ENCODE results near the gene SMKR1.
A peak's percentile ranks its signal among the peaks of the same experiment; 100 is the strongest.
"Not testable (repeated sequence)": the region's sequence is repeated elsewhere in the genome, so short reads cannot be mapped to it uniquely, and the experiment has no call there.

Gene SMKR1

DNA sequence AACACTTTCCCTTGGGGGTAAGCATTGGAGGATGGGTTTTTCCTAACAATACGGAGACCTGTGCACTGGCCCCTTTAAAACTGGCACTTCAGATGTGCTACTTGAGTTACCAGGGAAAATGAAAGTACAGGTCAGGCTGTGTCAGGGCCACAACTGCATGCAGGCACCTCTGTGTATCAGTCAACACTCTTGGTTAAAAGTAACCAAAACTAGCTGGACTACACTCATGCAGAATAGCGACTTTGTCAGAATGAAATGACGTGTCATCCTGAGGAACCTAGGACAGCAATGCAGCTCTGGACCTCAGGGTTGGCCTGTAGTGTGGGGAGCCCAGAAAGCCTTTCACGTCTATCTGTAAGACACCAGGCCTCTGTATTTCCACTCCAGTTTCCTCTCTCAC is 33.8 kb upstream of the SMKR1 start:
- peak; percentile 76 for DNase-seq (ENCODE audit: low read depth)
- H3K4me3 ChIP-seq (ENCODE audit: low read depth, low read length): no peak overlapping the region
- no peak for TF ChIP-seq CTCF (IDR thresholded peaks at IDR 0.05; ENCODE audit: insufficient read depth, low read depth, low read length, missing control alignments)

DNA sequence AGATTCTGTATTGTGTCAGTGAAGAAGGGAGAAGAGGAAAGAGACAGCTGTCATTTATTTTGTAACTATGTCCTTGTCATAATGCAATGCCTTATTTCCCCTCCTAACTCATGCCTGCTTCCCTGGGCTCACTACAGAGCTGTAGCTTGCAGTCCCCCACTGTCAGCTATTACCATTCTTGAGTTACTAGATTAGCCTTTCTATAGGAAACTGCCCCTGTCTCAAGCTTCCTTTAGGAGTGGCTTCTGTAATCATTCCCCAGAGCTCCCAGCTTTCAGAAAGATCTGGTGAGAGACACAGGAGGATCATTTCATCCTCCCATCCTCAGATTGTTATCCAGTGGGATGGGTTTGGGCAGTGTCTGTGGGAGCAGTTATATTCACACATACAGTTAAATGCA is 32.4 kb upstream of the SMKR1 start:
- TF ChIP-seq CTCF (IDR thresholded peaks at IDR 0.05; ENCODE audit: insufficient read depth, low read depth, low read length, missing control alignments): no peak
- no peak overlapping the region for H3K4me3 ChIP-seq (ENCODE audit: low read depth, low read length)
- DNase-seq (ENCODE audit: low read depth): no peak

DNA sequence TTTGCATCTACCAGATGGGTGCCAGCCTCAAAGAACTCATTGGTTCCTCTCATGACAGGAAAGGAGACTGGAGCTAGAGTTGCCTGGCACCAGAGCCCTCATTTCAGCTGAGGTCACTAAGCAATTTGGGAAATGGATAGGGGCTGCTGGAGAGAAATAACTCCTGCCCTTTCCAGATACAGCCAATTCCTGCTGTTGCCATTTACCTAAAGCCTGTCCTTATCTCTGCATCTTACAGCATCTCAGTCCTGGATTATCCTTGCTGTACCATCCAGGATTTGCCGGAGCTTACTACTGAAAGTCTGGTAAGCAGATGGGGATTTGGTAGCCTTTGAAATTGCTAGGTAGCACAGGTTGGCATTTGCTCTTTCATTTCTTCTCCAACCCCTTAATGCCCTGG is 31.9 kb upstream of the SMKR1 start:
- no peak for TF ChIP-seq CTCF (IDR thresholded peaks at IDR 0.05; ENCODE audit: insufficient read depth, low read depth, low read length, missing control alignments)
- DNase-seq (ENCODE audit: low read depth): no peak
- no peak overlapping the region for H3K4me3 ChIP-seq (ENCODE audit: low read depth, low read length)

DNA sequence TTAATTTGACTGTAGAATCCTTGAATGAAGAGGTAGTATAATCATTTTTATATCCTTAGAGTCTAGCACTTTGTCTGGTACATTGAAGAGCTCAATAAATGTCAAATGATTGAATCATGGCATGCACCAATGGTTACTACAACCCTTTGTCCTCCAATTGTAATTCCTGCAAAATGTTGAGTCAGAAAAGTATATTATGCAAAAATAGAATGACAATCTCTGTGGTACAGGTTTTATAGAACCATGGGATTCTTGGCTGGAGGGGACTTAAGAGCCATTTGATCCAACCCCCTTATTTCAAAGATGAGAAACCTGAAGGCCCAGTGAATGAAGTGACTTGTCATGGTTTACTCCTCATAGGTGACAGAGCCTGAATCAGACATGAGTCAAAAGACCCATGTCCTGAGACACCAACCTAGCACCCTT is 30.9 kb upstream of the SMKR1 start:
- DNase-seq (ENCODE audit: low read depth): no peak
- H3K4me3 ChIP-seq (ENCODE audit: low read depth, low read length): no peak overlapping the region
- no peak for TF ChIP-seq CTCF (IDR thresholded peaks at IDR 0.05; ENCODE audit: insufficient read depth, low read depth, low read length, missing control alignments)

DNA sequence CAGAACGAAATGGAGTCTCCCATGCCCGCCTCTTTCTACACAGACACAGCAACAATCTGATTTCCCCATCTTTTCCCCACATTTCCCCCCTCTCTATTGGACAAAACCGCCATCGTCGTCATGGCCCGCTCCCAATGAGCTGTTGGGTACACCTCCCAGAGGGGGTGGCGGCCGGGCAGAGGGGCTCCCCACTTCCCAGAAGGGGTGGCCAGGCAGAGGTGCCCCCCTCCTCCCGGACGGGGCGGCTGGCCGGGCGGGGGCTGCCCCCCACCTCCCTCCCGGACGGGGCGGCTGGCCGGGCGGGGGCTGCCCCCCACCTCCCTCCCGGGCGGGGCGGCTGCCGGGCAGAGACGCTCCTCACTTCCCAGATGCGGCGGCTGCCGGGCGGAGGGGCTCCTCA is 26.4 kb upstream of the SMKR1 start:
- not testable (repeated sequence) for H3K4me3 ChIP-seq (ENCODE audit: low read depth, low read length); DNase-seq (ENCODE audit: low read depth)

GRCh38 chr7:129476398-129476797 is 25.9 kb upstream of the SMKR1 start:
- H3K4me3 ChIP-seq (ENCODE audit: low read depth, low read length); DNase-seq (ENCODE audit: low read depth): not testable (repeated sequence)

GRCh38 chr7:129479831-129480230 is 22.5 kb upstream of the SMKR1 start:
- TF ChIP-seq CTCF (IDR thresholded peaks at IDR 0.05; ENCODE audit: insufficient read depth, low read depth, low read length, missing control alignments): no peak
- DNase-seq (ENCODE audit: low read depth): no peak
- H3K4me3 ChIP-seq (ENCODE audit: low read depth, low read length): no peak overlapping the region

DNA sequence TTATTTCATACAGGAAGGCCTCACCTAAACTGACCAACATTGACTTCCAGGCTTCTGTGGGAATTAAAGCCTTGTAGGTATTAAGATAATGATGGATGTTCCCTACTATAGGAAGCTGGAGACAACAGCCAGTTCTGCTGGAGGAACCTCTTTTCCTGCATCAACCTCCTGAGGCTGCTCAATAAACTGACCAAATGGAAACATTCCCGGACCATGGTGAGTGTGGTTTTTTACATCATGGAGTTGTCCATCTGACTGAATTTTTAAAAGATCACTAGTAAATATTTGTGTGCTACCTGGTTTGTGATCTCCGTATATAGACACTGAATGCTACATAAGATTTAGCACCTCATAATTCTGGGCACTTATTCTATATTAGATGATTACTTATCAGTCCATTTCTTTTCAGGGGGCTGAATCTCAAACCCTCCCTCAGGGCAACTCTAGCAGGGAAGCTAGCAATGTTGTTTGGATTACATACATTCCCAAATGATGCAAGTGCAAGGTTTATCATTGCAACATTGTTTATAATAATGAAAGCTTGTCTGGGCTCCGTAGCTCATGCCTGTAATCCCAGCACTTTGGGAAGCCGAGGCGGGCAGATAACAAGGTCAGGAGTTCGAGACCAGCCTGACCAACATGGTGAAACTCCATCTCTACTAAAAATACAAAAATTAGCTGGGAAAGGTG is 21.5 kb upstream of the SMKR1 start:
- DNase-seq (ENCODE audit: low read depth): no peak
- TF ChIP-seq CTCF (IDR thresholded peaks at IDR 0.05; ENCODE audit: insufficient read depth, low read depth, low read length, missing control alignments): no peak
- no peak overlapping the region for H3K4me3 ChIP-seq (ENCODE audit: low read depth, low read length)

DNA sequence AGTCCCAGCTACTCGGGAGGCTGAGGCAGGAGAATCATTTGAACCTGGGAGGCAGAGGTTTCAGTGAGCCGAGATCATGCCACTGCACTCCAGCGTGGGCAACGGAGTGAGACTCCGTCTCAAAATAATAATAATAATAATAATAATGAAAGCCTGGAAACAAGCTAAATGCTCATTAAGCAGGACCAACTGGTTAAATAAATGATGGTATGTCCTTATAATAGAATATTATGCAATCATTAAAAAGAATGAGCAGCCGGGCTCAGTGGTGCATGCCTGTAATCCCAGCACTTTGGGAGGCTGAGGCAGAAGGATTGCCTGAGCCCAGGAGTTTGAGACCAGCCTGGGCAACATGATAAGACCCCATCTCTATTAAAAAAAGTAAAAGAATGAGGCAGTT is 21.0 kb upstream of the SMKR1 start:
- not testable (repeated sequence) for H3K4me3 ChIP-seq (ENCODE audit: low read depth, low read length); DNase-seq (ENCODE audit: low read depth)

All from GM12865 (cell line).